Mesendoderm (in vitro differentiated cells): ENCODE data around the gene GLYR1.

Experiments used
- DNase-seq: peaks from one replicate; pipeline ENCODE4 v3.0.0; 2013
- H2AK5ac ChIP-seq: 2 replicates; pipeline ENCODE4 v1.6.1; 2013; ENCODE audit warnings: low read length, inconsistent platforms
- H2BK120ac ChIP-seq: 2 replicates; pipeline ENCODE4 v1.6.1; 2013; ENCODE audit warnings: low read depth, mild to moderate bottlenecking, low read length, moderate library complexity, mixed read lengths
- H2BK15ac ChIP-seq: replicated peaks from 2 replicates; pipeline ENCODE4 v1.6.1; 2013; ENCODE audit warnings: low read depth, mild to moderate bottlenecking, moderate library complexity
- H2BK5ac ChIP-seq: 2 replicates; pipeline ENCODE4 v1.6.1; 2013; ENCODE audit warnings: low read length, inconsistent platforms
- H3K18ac ChIP-seq: 2 replicates; pipeline ENCODE4 v1.6.1; 2013; ENCODE audit warnings: mild to moderate bottlenecking, low read length, mixed read lengths
- H3K23ac ChIP-seq: one replicate; pipeline ENCODE4 v1.6.1; 2013; ENCODE audit warnings: low read length
- H3K27ac ChIP-seq: 2 replicates; pipeline ENCODE4 v1.5.1; 2013; ENCODE audit warnings: low read depth, mild to moderate bottlenecking, inconsistent platforms, low read length, moderate library complexity
- H3K27me3 ChIP-seq: 2 replicates; pipeline ENCODE4 v1.6.1; 2013; ENCODE audit warnings: low read length, control low read depth, mild to moderate bottlenecking, inconsistent platforms; ENCODE audit not compliant: insufficient read depth, poor library complexity
- H3K36me3 ChIP-seq: 2 replicates; pipeline ENCODE4 v1.6.1; 2013; ENCODE audit warnings: low read length, inconsistent platforms; ENCODE audit not compliant: control insufficient read depth, insufficient read depth
- H3K4ac ChIP-seq: one replicate; pipeline ENCODE4 v1.6.1; 2013; ENCODE audit warnings: low read depth, mild to moderate bottlenecking, low read length, moderate library complexity
- H3K4me1 ChIP-seq: 2 replicates; pipeline ENCODE4 v1.6.1; 2013; ENCODE audit warnings: low read depth, low read length, inconsistent platforms; ENCODE audit not compliant: control insufficient read depth
- H3K4me2 ChIP-seq: 2 replicates; pipeline ENCODE4 v1.6.1; 2013; ENCODE audit warnings: low read length
- H3K4me3 ChIP-seq: 2 replicates; pipeline ENCODE4 v1.5.1; 2013; ENCODE audit warnings: mild to moderate bottlenecking, low read length
- H3K56ac ChIP-seq: one replicate; pipeline ENCODE4 v1.6.1; 2013; ENCODE audit warnings: low read length
- H3K79me1 ChIP-seq: 2 replicates; pipeline ENCODE4 v1.6.1; 2013; ENCODE audit warnings: low read length, inconsistent platforms
- H3K79me2 ChIP-seq: 2 replicates; pipeline ENCODE4 v1.6.1; 2013; ENCODE audit warnings: mild to moderate bottlenecking, low read length; ENCODE audit not compliant: control insufficient read depth, insufficient read depth
- H3K9ac ChIP-seq: 2 replicates; pipeline ENCODE4 v1.6.1; 2013; ENCODE audit warnings: low read length, inconsistent platforms
- H4K5ac ChIP-seq: one replicate; pipeline ENCODE4 v1.6.1; 2013; ENCODE audit warnings: low read length
- H4K8ac ChIP-seq: one replicate; pipeline ENCODE4 v1.6.1; 2013; ENCODE audit warnings: low read depth, mild to moderate bottlenecking, control low read depth, low read length, moderate library complexity
- WGBS: extraction: QIAGEN DNeasy Blood & Tissue Kit; methylation state at CpG from one replicate; pipeline ENCODE4 v1.1.7; 2013; ENCODE audit warnings: low lambda C conversion rate, missing lambda C conversion rate; ENCODE audit not compliant: insufficient coverage; ENCODE audit errors: extremely low coverage; 5-methylcytosine and 5-hydroxymethylcytosine counted together

The GLYR1 gene

DNA sequence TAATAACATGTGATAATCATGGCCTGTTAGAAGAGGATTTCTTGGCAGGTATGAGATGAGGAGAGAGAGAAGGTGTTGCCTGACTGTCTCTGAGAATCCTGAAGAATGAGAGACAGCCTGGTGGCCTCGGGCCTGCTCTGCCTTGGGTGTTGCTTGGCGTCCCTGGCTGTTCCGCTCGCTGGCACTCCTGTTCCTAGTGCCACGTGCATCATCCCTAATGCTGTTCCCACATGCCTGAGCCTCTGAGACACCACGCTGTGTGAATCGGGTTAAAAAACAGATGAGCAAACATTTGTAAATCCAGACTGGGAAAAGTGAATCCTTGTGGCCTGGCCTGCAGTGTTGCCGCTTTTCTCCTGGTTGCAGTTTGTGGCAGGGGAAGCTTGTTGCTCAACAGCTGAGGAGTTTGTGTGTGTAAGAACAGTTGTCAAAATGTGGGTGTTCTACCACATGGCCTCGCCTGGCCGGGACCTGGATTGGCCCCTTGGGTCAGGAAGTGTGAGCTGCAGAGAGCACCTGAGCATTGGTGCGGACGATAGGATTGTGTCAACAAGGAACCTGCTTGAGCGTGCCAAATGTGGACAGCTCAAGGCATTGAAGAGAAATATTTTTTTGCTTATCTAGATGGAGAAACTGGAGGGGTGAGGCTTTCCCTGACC, 22.2 kb upstream of the GLYR1 start:
- H3K27ac ChIP-seq, result no peak overlapping the region

GRCh38 chr16:4868535-4868934, 21.4 kb upstream of the GLYR1 start:
- Histone ChIP-seq H3K36me3 (peaks cover 18% of the 10 kb centered on the region), H3K27ac (no peak overlapping the region), H4K5ac (no peak overlapping the region), H3K18ac (no peak overlapping the region), H2BK120ac (no peak overlapping the region), H2AK5ac (no peak overlapping the region), H2BK15ac (no peak overlapping the region), H3K4me3 (no peak overlapping the region), H3K23ac (no peak overlapping the region), H3K79me1 (peaks cover 16% of the 10 kb centered on the region), H3K9ac (no peak overlapping the region), H2BK5ac (no peak overlapping the region), H3K27me3 (no peaks in the 10 kb centered on the region), H3K4me2 (no peak overlapping the region), H3K79me2 (peaks cover 18% of the 10 kb centered on the region), H4K8ac (no peak overlapping the region), H3K56ac (no peak overlapping the region), H3K4ac (no peak overlapping the region), H3K4me1 (no peaks in the 10 kb centered on the region)
- no peak for DNase-seq
- WGBS, result no CpG with 5 or more reads among the region's 7 CpGs

More for the DNA sequence above, 22.2 kb upstream of the GLYR1 start:
- Histone ChIP-seq H3K56ac (no peak overlapping the region), H2BK5ac (no peak overlapping the region), H2BK120ac (no peak overlapping the region), H2BK15ac (no peak overlapping the region), H3K18ac (no peak overlapping the region), H3K9ac (no peak overlapping the region), H3K79me1 (peaks cover 13% of the 10 kb centered on the region), H3K79me2 (peaks cover 16% of the 10 kb centered on the region), H4K8ac (no peak overlapping the region), H2AK5ac (no peak overlapping the region), H4K5ac (no peak overlapping the region), H3K4me3 (no peak overlapping the region), H3K36me3 (peaks cover 25% of the 10 kb centered on the region), H3K27me3 (no peaks in the 10 kb centered on the region), H3K4me1 (no peaks in the 10 kb centered on the region), H3K4ac (no peak overlapping the region), H3K4me2 (no peak overlapping the region), H3K23ac (no peak overlapping the region)
- WGBS, result no CpG with 5 or more reads among the region's 13 CpGs
- no peak for DNase-seq

DNA sequence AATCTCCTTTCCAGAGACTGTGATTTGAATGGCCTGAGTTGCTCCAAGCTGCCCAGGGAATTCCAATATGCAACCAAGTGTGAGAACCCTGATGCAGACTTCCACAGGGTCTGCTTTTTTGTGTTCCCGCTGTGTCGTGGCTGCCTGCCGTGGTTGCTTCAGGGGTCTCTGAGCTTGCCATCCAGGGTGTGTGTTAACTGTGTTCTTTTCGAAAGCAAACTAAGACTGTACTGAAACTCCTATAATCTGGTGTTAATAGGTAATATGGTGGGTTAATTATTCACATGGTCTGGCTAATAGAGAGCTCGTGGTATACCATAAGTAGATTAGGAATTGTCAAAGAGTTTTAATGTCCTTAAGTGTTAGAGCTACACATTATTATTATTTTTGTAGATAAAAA, 20.9 kb upstream of the GLYR1 start:
- peaks cover 18% of the 10 kb centered on the region for H3K79me1 ChIP-seq
- H3K4me3 ChIP-seq, result no peak overlapping the region
- H3K4me1 ChIP-seq, result no peaks in the 10 kb centered on the region
- no peak overlapping the region for H3K18ac ChIP-seq
- no peak overlapping the region for H3K23ac ChIP-seq
- no peak overlapping the region for H2BK5ac ChIP-seq
- H3K79me2 ChIP-seq, result peaks cover 20% of the 10 kb centered on the region
- H3K27ac ChIP-seq, result no peak overlapping the region
- H2BK120ac ChIP-seq, result no peak overlapping the region
- H3K36me3 ChIP-seq, result peaks cover 14% of the 10 kb centered on the region
- H3K9ac ChIP-seq, result no peak overlapping the region
- no peak for DNase-seq
- no peak overlapping the region for H4K8ac ChIP-seq
- H2BK15ac ChIP-seq, result no peak overlapping the region
- no peak overlapping the region for H3K4ac ChIP-seq
- H4K5ac ChIP-seq, result no peak overlapping the region
- no peaks in the 10 kb centered on the region for H3K27me3 ChIP-seq
- H2AK5ac ChIP-seq, result no peak overlapping the region
- no peak overlapping the region for H3K56ac ChIP-seq
- WGBS, result no CpG with 5 or more reads among the region's 5 CpGs
- no peak overlapping the region for H3K4me2 ChIP-seq

- Histone ChIP-seq H3K18ac (no peak overlapping the region), H3K4me3 (no peak overlapping the region), H2BK5ac (no peak overlapping the region), H3K36me3 (peaks cover 8% of the 10 kb centered on the region), H3K4me2 (no peak overlapping the region), H4K5ac (no peak overlapping the region), H3K9ac (no peak overlapping the region), H3K27ac (no peak overlapping the region), H3K27me3 (no peaks in the 10 kb centered on the region), H3K79me2 (peaks cover 24% of the 10 kb centered on the region), H3K4ac (no peak overlapping the region), H2BK120ac (no peak overlapping the region), H3K4me1 (no peaks in the 10 kb centered on the region), H3K56ac (no peak overlapping the region), H3K23ac (no peak overlapping the region), H2AK5ac (no peak overlapping the region), H4K8ac (no peak overlapping the region), H2BK15ac (no peak overlapping the region), H3K79me1 (peaks cover 21% of the 10 kb centered on the region)
- no CpG with 5 or more reads among the region's 12 CpGs for WGBS
- no peak for DNase-seq
Measured at GRCh38 chr16:4866586-4866985, 19.5 kb upstream of the GLYR1 start.

- H3K23ac ChIP-seq, result no peak overlapping the region
- H3K36me3 ChIP-seq, result peaks cover 9% of the 10 kb centered on the region
- H3K18ac ChIP-seq, result no peak overlapping the region
- H2BK15ac ChIP-seq, result no peak overlapping the region
- H3K27me3 ChIP-seq, result no peaks in the 10 kb centered on the region
- WGBS, result 100% methylated on average over 3 of the region's 13 CpGs
- H3K56ac ChIP-seq, result no peak overlapping the region
- H4K8ac ChIP-seq, result no peak overlapping the region
- H2BK5ac ChIP-seq, result no peak overlapping the region
- peaks cover 21% of the 10 kb centered on the region for H3K79me1 ChIP-seq
- no peak overlapping the region for H2AK5ac ChIP-seq
- H3K4me1 ChIP-seq, result no peaks in the 10 kb centered on the region
- no peak overlapping the region for H3K4me3 ChIP-seq
- peaks cover 24% of the 10 kb centered on the region for H3K79me2 ChIP-seq
- H3K9ac ChIP-seq, result no peak overlapping the region
- H4K5ac ChIP-seq, result no peak overlapping the region
- H3K27ac ChIP-seq, result no peak overlapping the region
- no peak overlapping the region for H2BK120ac ChIP-seq
- H3K4ac ChIP-seq, result no peak overlapping the region
- H3K4me2 ChIP-seq, result no peak overlapping the region
- DNase-seq, result no peak
Measured at GRCh38 chr16:4865231-4865860, 18.3 kb upstream of the GLYR1 start.
